ENCODE measurements around the gene LIPA.

The LIPA gene

DNA sequence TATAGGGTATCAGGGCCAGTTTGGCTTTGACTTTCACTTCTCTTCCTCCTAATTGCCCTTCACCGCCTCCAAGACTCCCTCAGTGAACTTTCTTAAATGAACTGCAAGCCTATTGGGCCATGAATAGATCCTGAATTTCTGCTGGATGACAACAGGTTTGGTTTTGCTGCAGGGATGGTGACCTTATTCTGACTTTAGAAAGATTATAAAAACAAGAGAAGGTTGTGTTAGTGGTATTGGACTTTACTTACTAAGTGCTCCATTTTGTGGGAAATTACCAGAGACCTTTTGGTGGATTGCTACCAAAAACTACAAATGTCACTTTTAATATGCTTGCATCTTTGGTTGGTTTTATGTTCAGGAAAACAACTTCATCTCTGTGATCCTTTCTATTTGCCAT, 11.5 kb upstream of the LIPA start:
- in situ Hi-C loops (cut with MboI; ENCODE audit: low pct_unique_long_range_greater_than_20kb, low sequenced_read_pairs, unreplicated experiment), result no loop called here
- DNase-seq (ENCODE audit: low spot score), result no peak
- TF ChIP-seq, protein P1, sequence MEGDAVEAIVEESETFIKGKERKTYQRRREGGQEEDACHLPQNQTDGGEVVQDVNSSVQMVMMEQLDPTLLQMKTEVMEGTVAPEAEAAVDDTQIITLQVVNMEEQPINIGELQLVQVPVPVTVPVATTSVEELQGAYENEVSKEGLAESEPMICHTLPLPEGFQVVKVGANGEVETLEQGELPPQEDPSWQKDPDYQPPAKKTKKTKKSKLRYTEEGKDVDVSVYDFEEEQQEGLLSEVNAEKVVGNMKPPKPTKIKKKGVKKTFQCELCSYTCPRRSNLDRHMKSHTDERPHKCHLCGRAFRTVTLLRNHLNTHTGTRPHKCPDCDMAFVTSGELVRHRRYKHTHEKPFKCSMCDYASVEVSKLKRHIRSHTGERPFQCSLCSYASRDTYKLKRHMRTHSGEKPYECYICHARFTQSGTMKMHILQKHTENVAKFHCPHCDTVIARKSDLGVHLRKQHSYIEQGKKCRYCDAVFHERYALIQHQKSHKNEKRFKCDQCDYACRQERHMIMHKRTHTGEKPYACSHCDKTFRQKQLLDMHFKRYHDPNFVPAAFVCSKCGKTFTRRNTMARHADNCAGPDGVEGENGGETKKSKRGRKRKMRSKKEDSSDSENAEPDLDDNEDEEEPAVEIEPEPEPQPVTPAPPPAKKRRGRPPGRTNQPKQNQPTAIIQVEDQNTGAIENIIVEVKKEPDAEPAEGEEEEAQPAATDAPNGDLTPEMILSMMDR (IDR thresholded peaks at IDR 0.05; ENCODE audit: extremely low read depth, insufficient read depth, missing control alignments), result no peak

DNA sequence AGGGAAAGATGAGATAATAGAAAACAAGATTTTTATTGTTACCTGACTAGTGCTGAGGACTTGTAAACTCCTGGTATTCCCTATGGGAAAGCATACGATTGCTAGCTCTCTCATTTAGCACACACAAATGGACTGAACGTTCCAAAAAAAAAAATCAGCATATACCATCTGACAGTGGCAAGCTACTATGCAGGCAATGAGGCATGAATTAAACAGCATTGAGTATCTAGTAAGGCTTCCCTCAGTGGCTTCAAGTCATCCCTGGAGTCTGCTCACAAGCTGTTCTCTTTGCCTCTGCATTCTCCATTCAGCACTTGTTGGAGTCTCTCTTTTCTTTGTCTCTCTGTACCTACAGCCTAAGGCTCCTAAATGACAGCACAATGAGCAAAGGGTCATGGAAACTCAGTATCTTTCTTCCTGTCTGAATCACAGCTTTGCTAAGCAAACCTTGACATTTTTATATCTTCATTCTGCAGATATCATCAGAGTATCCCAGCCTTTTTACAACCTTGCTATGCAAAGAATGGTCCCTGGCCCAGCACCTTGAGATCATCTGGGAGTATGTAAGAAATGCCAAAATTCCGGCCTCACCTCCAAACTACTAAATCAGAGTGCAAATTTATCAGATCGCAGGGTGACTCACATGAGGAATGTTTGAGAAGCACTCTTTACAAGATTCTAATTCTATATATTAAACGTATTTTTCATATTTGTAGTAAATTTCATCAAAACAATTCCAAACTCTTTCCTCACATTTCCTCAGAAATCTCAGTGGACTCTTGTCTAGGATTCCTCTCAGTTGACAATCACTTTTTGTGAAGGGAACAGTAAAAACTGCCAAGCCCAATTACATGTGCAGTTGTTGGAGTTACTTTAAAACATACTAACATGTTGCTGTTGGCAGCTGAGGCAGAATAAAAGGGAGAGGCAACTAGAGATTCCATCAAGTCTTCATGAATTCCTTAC, 10.8 kb upstream of the LIPA start:
- TF ChIP-seq, protein P1 (IDR thresholded peaks at IDR 0.05; ENCODE audit: extremely low read depth, insufficient read depth, missing control alignments), result no peak
- in situ Hi-C loops (cut with MboI; ENCODE audit: low pct_unique_long_range_greater_than_20kb, low sequenced_read_pairs, unreplicated experiment), result no loop called here
- no peak for DNase-seq (ENCODE audit: low spot score)

DNA sequence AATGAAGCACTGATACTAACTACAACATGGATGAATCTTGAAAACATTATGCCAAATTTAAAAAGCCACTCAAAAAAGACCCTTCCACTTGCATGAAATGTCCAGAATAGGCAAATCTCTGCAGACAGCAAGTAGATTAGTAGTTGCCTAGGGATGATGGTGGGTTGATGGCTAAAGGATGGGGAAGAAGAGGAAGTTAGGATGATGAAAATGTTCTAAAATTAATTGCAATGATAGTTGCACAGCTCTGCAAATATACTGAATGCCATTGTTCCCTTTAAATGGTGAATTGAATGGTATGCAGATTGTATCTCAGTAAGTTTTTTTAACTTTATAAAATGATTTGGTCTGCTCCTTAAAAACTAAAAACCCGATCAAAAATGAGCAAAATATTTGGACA, 7.3 kb upstream of the LIPA start:
- no peak for DNase-seq (ENCODE audit: low spot score)
- in situ Hi-C loops (cut with MboI; ENCODE audit: low pct_unique_long_range_greater_than_20kb, low sequenced_read_pairs, unreplicated experiment), result loop anchor here (10.0 kb wide), 1 partner anchor 126 kb away; no protein-coding TSS in a partner anchor
- TF ChIP-seq, protein P1 (IDR thresholded peaks at IDR 0.05; ENCODE audit: extremely low read depth, insufficient read depth, missing control alignments), result no peak

DNA sequence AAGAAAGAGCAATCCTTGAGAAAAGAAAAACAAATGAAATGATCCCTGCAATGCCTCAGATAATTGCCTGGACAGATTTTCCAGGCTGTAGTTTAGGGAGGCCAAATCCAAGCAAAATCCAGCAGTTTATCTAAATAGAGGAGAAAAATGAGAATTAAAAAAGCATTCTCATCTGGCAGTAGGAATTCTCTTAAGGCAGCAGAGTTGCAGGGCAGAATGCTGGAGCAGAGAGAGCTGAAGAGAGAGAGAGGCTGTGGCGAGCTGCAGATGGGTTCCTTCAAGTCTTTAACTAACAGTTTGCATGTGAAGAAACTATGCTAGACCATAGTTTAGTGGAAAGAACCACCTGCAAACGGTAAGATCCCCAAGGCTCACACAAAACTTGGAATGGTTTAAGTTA, 6.0 kb upstream of the LIPA start:
- in situ Hi-C loops (cut with MboI; ENCODE audit: low pct_unique_long_range_greater_than_20kb, low sequenced_read_pairs, unreplicated experiment), result loop anchor here (10.0 kb wide), 1 partner anchor 127 kb away; no protein-coding TSS in a partner anchor
- TF ChIP-seq, protein P1 (IDR thresholded peaks at IDR 0.05; ENCODE audit: extremely low read depth, insufficient read depth, missing control alignments), result no peak

DNA sequence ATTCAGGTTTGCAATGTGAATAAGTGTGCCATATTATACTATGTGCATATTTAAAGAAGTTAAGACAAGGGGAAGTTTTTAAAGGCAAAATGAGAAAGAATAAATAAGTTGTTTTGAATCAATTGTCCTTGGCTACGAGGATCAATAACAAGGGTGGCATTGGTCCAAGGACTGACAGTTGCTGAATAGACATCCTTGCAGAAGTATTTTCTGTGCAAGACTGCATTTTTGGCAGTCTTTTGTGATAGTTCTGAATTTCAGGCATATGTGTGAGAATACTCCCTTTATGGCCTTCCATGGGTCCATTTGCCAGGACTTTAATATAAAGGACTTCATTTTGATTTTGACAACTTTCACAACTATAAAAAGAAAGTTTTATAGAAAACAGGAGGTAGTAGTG, 5.4 kb upstream of the LIPA start:
- DNase-seq (ENCODE audit: low spot score), result no peak
- in situ Hi-C loops (cut with MboI; ENCODE audit: low pct_unique_long_range_greater_than_20kb, low sequenced_read_pairs, unreplicated experiment), result loop anchor here (10.0 kb wide), 1 partner anchor 128 kb away; no protein-coding TSS in a partner anchor
- TF ChIP-seq, protein P1 (IDR thresholded peaks at IDR 0.05; ENCODE audit: extremely low read depth, insufficient read depth, missing control alignments), result no peak

More for the DNA sequence above, 6.0 kb upstream of the LIPA start:
- no peak for DNase-seq (ENCODE audit: low spot score)

DNA sequence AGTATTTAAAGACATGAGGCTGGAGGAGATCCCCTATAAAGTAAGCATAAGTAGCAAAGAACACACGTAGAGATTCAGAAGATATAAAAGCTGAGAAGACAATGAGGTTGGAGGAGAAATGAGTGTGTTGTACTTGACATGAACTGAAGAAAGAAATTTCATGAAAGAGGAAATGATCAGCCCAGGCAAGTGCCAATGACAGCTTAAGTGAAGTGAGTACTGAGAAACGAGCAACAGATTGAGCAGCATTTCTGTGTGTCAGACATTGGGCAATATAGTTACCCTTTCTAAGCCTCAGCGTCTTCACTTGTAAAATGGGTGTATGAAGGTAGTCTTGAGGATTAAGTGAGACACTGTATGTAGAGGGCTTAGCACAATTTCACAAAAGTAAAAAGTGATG, 4.8 kb upstream of the LIPA start:
- TF ChIP-seq, protein P1 (IDR thresholded peaks at IDR 0.05; ENCODE audit: extremely low read depth, insufficient read depth, missing control alignments), result no peak
- no peak for DNase-seq (ENCODE audit: low spot score)
- in situ Hi-C loops (cut with MboI; ENCODE audit: low pct_unique_long_range_greater_than_20kb, low sequenced_read_pairs, unreplicated experiment), result loop anchor here (10.0 kb wide), 1 partner anchor 128 kb away; no protein-coding TSS in a partner anchor
